HEK293 (cell line): ENCODE results near the gene LRP1B.

ENCODE experiments used
- KLF8 ChIP-seq: fragments of 450-650 bp; formaldehyde crosslinking; IDR thresholded peaks from 2 replicates; pipeline ENCODE4 v1.5.1; 2016; ENCODE audit warnings: missing biosample characterization, missing genetic modification characterization
- SP2 ChIP-seq: fragments of 450-650 bp; formaldehyde crosslinking; IDR thresholded peaks from 2 replicates; pipeline ENCODE4 v1.5.1; 2016; ENCODE audit warnings: missing biosample characterization, missing genetic modification characterization
- YY1 ChIP-seq: fragments of 450-650 bp; formaldehyde crosslinking; IDR thresholded peaks from 2 replicates; pipeline ENCODE4 v1.5.1; 2018; ENCODE audit warnings: missing biosample characterization, missing genetic modification characterization
- ZNF311 ChIP-seq: fragments of 450-650 bp; formaldehyde crosslinking; IDR thresholded peaks from 2 replicates; pipeline ENCODE4 v1.5.1; 2017; ENCODE audit warnings: missing biosample characterization, missing genetic modification characterization, borderline replicate concordance
- ZNF324 ChIP-seq: fragments of 450-650 bp; formaldehyde crosslinking; IDR thresholded peaks from 2 replicates; pipeline ENCODE4 v1.5.1; 2016; ENCODE audit warnings: missing biosample characterization, missing genetic modification characterization
- ZNF548 ChIP-seq: fragments of 450-650 bp; formaldehyde crosslinking; IDR thresholded peaks from 2 replicates; pipeline ENCODE4 v1.5.1; 2016; ENCODE audit warnings: missing biosample characterization, missing genetic modification characterization
- ZNF596 ChIP-seq: fragments of 450-650 bp; IDR thresholded peaks from 2 replicates; pipeline ENCODE4 v1.5.0; 2018; ENCODE audit warnings: missing biosample characterization, mild to moderate bottlenecking, missing genetic modification characterization, moderate library complexity
- ZNF658 ChIP-seq: fragments of 450-650 bp; formaldehyde crosslinking; IDR thresholded peaks from 2 replicates; pipeline ENCODE4; 2016; ENCODE audit warnings: missing biosample characterization, missing genetic modification characterization
- ZSCAN23 ChIP-seq: fragments of 450-650 bp; formaldehyde crosslinking; IDR thresholded peaks from 2 replicates; pipeline ENCODE4 v1.5.1; 2016; ENCODE audit warnings: missing biosample characterization, missing genetic modification characterization
- TF ChIP-seq, protein P1 (sequence below): fragments of 450-650 bp; formaldehyde crosslinking; IDR thresholded peaks from 2 replicates; pipeline ENCODE4 v1.5.1; 2016; ENCODE audit warnings: missing biosample characterization, missing genetic modification characterization
- TF ChIP-seq, protein P2 (sequence below): fragments of 450-650 bp; formaldehyde crosslinking; IDR thresholded peaks from 2 replicates; pipeline ENCODE4 v1.5.1; 2016; ENCODE audit warnings: missing biosample characterization, missing genetic modification characterization
- TF ChIP-seq, protein P3 (sequence below): fragments of 450-650 bp; formaldehyde crosslinking; IDR thresholded peaks from 2 replicates; pipeline ENCODE4 v1.5.1; 2016; ENCODE audit warnings: missing biosample characterization, missing genetic modification characterization
- TF ChIP-seq, protein P4 (sequence below): fragments of 450-650 bp; formaldehyde crosslinking; IDR thresholded peaks from 2 replicates; pipeline ENCODE4 v1.5.0; 2017; ENCODE audit warnings: missing biosample characterization, missing genetic modification characterization, borderline replicate concordance

DNA sequence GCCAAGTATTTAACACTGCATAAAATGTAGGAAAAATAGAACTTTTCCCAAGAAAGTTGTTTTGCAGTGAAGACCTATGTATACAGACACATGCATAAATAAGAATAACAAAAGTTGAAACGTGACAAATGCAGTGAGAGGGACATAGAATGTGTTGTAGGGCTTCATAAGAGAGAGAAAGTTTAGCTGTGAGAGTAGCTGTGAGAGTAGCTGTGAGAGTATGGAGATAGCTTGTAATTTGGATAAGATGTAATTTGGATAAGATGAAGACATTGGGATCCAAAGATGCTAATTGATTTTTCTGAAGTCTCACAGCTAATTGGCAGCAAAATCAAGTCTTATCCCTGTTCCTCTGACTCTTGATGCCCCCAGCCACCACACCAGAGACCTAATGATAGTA lies 170.9 kb downstream of the LRP1B start:
- TF ChIP-seq YY1 (tag by site-specific recombination): no peak
- no peak for TF ChIP-seq ZNF324 (tag by site-specific recombination)
- TF ChIP-seq, protein P1, sequence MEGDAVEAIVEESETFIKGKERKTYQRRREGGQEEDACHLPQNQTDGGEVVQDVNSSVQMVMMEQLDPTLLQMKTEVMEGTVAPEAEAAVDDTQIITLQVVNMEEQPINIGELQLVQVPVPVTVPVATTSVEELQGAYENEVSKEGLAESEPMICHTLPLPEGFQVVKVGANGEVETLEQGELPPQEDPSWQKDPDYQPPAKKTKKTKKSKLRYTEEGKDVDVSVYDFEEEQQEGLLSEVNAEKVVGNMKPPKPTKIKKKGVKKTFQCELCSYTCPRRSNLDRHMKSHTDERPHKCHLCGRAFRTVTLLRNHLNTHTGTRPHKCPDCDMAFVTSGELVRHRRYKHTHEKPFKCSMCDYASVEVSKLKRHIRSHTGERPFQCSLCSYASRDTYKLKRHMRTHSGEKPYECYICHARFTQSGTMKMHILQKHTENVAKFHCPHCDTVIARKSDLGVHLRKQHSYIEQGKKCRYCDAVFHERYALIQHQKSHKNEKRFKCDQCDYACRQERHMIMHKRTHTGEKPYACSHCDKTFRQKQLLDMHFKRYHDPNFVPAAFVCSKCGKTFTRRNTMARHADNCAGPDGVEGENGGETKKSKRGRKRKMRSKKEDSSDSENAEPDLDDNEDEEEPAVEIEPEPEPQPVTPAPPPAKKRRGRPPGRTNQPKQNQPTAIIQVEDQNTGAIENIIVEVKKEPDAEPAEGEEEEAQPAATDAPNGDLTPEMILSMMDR (tag by site-specific recombination): no peak
- TF ChIP-seq ZNF658 (tag by site-specific recombination): no peak
- TF ChIP-seq, protein P2, sequence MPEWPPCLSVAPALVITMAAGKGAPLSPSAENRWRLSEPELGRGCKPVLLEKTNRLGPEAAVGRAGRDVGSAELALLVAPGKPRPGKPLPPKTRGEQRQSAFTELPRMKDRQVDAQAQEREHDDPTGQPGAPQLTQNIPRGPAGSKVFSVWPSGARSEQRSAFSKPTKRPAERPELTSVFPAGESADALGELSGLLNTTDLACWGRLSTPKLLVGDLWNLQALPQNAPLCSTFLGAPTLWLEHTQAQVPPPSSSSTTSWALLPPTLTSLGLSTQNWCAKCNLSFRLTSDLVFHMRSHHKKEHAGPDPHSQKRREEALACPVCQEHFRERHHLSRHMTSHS: no peak
- TF ChIP-seq, protein P3, sequence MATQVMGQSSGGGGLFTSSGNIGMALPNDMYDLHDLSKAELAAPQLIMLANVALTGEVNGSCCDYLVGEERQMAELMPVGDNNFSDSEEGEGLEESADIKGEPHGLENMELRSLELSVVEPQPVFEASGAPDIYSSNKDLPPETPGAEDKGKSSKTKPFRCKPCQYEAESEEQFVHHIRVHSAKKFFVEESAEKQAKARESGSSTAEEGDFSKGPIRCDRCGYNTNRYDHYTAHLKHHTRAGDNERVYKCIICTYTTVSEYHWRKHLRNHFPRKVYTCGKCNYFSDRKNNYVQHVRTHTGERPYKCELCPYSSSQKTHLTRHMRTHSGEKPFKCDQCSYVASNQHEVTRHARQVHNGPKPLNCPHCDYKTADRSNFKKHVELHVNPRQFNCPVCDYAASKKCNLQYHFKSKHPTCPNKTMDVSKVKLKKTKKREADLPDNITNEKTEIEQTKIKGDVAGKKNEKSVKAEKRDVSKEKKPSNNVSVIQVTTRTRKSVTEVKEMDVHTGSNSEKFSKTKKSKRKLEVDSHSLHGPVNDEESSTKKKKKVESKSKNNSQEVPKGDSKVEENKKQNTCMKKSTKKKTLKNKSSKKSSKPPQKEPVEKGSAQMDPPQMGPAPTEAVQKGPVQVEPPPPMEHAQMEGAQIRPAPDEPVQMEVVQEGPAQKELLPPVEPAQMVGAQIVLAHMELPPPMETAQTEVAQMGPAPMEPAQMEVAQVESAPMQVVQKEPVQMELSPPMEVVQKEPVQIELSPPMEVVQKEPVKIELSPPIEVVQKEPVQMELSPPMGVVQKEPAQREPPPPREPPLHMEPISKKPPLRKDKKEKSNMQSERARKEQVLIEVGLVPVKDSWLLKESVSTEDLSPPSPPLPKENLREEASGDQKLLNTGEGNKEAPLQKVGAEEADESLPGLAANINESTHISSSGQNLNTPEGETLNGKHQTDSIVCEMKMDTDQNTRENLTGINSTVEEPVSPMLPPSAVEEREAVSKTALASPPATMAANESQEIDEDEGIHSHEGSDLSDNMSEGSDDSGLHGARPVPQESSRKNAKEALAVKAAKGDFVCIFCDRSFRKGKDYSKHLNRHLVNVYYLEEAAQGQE: no peak
- TF ChIP-seq ZNF596: no peak
- no peak for TF ChIP-seq KLF8 (tag by site-specific recombination)
- TF ChIP-seq, protein P4, sequence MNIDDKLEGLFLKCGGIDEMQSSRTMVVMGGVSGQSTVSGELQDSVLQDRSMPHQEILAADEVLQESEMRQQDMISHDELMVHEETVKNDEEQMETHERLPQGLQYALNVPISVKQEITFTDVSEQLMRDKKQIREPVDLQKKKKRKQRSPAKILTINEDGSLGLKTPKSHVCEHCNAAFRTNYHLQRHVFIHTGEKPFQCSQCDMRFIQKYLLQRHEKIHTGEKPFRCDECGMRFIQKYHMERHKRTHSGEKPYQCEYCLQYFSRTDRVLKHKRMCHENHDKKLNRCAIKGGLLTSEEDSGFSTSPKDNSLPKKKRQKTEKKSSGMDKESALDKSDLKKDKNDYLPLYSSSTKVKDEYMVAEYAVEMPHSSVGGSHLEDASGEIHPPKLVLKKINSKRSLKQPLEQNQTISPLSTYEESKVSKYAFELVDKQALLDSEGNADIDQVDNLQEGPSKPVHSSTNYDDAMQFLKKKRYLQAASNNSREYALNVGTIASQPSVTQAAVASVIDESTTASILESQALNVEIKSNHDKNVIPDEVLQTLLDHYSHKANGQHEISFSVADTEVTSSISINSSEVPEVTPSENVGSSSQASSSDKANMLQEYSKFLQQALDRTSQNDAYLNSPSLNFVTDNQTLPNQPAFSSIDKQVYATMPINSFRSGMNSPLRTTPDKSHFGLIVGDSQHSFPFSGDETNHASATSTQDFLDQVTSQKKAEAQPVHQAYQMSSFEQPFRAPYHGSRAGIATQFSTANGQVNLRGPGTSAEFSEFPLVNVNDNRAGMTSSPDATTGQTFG (tag by site-specific recombination): no peak
- TF ChIP-seq ZNF311 (tag by site-specific recombination): no peak
- TF ChIP-seq SP2: no peak
- TF ChIP-seq ZNF548 (tag by site-specific recombination): no peak
- no peak for TF ChIP-seq ZSCAN23 (tag by site-specific recombination)
